Melanocyte of skin (primary cell): ENCODE results near the gene ITLN2. TPM values are rescaled to one million over a fixed set of nuclear protein-coding genes. Genes with fewer than 3 reads are reported as not detected.

Source experiments
- total RNA-seq, 2 donors: library from RNA; depleted of rRNA; stranded (reverse); fragments of >200 nt; gene quantifications; 2 replicates each; pipeline ENCODE4 v1.2.3, GENCODE V29; 2012

ITLN2 gene
- not detected for total RNA-seq

GRCh38 chr1:160954158-160955104 lies at the start of gene ITLN2:
ITLN2 (minus strand) TSS chr1:160954809; CDS start chr1:160954741, 68 bp downstream.

Other genes with a start within 250 kb of the ITLN2 start
- not detected for gene CD48, start 243.0 kb downstream of the ITLN2 start, total RNA-seq
- gene SLAMF7, start 215.6 kb downstream of the ITLN2 start, total RNA-seq: under 1 TPM in 1 of 2 donors, not detected in 1; 0.33 TPM
- not detected for gene LY9, start 158.6 kb downstream of the ITLN2 start, total RNA-seq
- gene CD244, start 91.9 kb downstream of the ITLN2 start, total RNA-seq: under 1 TPM in 1 of 2 donors, not detected in 1; 0.33 TPM
- gene ITLN1, start 69.6 kb downstream of the ITLN2 start, total RNA-seq: not detected
- gene F11R, start 66.3 kb upstream of the ITLN2 start, total RNA-seq: 10 to 100 TPM; 13.4 to 47.0 TPM
- gene TSTD1, start 84.2 kb upstream of the ITLN2 start, total RNA-seq: 1 to 10 TPM; 2.7 to 6.9 TPM
- gene USF1, start 91.2 kb upstream of the ITLN2 start, total RNA-seq: 10 to 100 TPM; 75.0 to 92.9 TPM
- under 1 TPM in 1 of 2 donors, not detected in 1; under 0.01 TPM for gene ARHGAP30, start 115.1 kb upstream of the ITLN2 start, total RNA-seq
- under 1 TPM in 1 of 2 donors, not detected in 1; 0.69 TPM for gene NECTIN4, start 134.7 kb upstream of the ITLN2 start, total RNA-seq
- 1 to 10 TPM in 1 of 2 donors, under 1 TPM in 1; under 0.01 to 1.7 TPM for gene KLHDC9, start 143.6 kb upstream of the ITLN2 start, total RNA-seq
- 10 to 100 TPM; 24.4 to 38.0 TPM for gene PFDN2, start 163.2 kb upstream of the ITLN2 start, total RNA-seq
- 10 to 100 TPM; 29.9 to 30.3 TPM for gene NIT1, start 163.3 kb upstream of the ITLN2 start, total RNA-seq
- 10 to 100 TPM; 28.6 to 40.0 TPM for gene DEDD, start 177.9 kb upstream of the ITLN2 start, total RNA-seq
- gene UFC1, start 199.2 kb upstream of the ITLN2 start, total RNA-seq: 10 to 100 TPM; 59.2 to 63.9 TPM
- gene USP21, start 204.7 kb upstream of the ITLN2 start, total RNA-seq: 10 to 100 TPM in 1 of 2 donors, 1 to 10 TPM in 1; 9.0 to 12.0 TPM
- 10 to 100 TPM; 11.4 to 14.7 TPM for gene PPOX, start 211.6 kb upstream of the ITLN2 start, total RNA-seq
- gene B4GALT3, start 222.7 kb upstream of the ITLN2 start, total RNA-seq: 10 to 100 TPM; 27.3 to 29.9 TPM
- gene ADAMTS4, start 244.2 kb upstream of the ITLN2 start, total RNA-seq: 10 to 100 TPM in 1 of 2 donors, 1 to 10 TPM in 1; 4.0 to 18.6 TPM
- 100 to 1,000 TPM; 137 to 170 TPM for gene NDUFS2, start 247.6 kb upstream of the ITLN2 start, total RNA-seq